Adrenal gland (tissue), 12 donors: ENCODE results near the gene TEX29. TPM values are rescaled to one million over a fixed set of nuclear protein-coding genes. Genes with fewer than 3 reads are reported as not detected.

ENCODE experiments used
- DNase-seq, 7 donors: peaks; one replicate each; pipeline ENCODE4 v3.0.0-alpha.2; 2019 to 2020
- H3K27ac ChIP-seq, 5 donors: fragments of 200-600 bp; sonication (generic) in 4 of 5; 1 replicate in 3 of 5; 2 replicates in 2 of 5; pipeline versions ENCODE4 v1.5.1 to v1.8.0; 2016 to 2020; ENCODE audit warnings: mild to moderate bottlenecking in 1 of 5
- H3K27me3 ChIP-seq: fragments of 200-600 bp; 2 replicates; pipeline ENCODE4 v1.8.0; 2021
- H3K36me3 ChIP-seq, 2 donors: fragments of 200-600 bp; replicated peaks in 1 of 2; 1 replicate in 1 of 2; 2 replicates in 1 of 2; pipeline versions ENCODE4 v1.5.1 to v1.8.0; 2018 to 2022
- H3K4me1 ChIP-seq, 2 donors: fragments of 200-600 bp; replicated peaks in 1 of 2; 1 replicate in 1 of 2; 2 replicates in 1 of 2; pipeline versions ENCODE4 v1.5.1 to v1.8.0; 2018 to 2021
- H3K4me3 ChIP-seq, 4 donors: fragments of 200-600 bp; sonication (generic) in 3 of 4; one replicate each; pipeline ENCODE4 v1.5.1; 2016 to 2018
- H3K9me3 ChIP-seq, 3 donors: fragments of 200-600 bp; sonication (generic) in 1 of 3; replicated peaks in 1 of 3; 1 replicate in 2 of 3; 2 replicates in 1 of 3; pipeline versions ENCODE4 v1.5.1 to v1.8.0; 2016 to 2021
- CTCF ChIP-seq, 6 experiments: fragments of 450-650 bp in 4 of 6; fragments of 200-600 bp in 2 of 6; sonication (generic) in 1 of 6; IDR thresholded peaks; 1 replicate in 5 of 6; 2 replicates in 1 of 6; pipeline versions ENCODE4 v1.5.1 to v1.8.0; 2016 to 2021; ENCODE audit warnings: antibody characterized with exemption in 6 of 6, mild to moderate bottlenecking in 2 of 6, moderate library complexity in 1 of 6
- POLR2A ChIP-seq, 2 donors: fragments of 450-650 bp; IDR thresholded peaks; one replicate each; pipeline ENCODE4 v1.6.1; 2017; ENCODE audit warnings: antibody characterized with exemption in 2 of 2, mild to moderate bottlenecking in 2 of 2, moderate library complexity in 1 of 2
- WGBS, 4 donors: extraction: QIAGEN DNeasy Blood & Tissue Kit in 2 of 4; methylation state at CpG; one replicate each; pipeline versions ENCODE4 v1.1.5 to v1.1.7; 2013 to 2017; 5-methylcytosine and 5-hydroxymethylcytosine counted together
- intact Hi-C, 2 donors: fragments of 100-400 bp; cut with DNase I; formaldehyde crosslinking; loops; one replicate each; pipeline versions ENCODE4 v1.14.1 to v1.15.0; 2022 to 2023
- polyA plus RNA-seq, 3 donors: library from polyadenylated mRNA; stranded (reverse); fragments of 200-250 nt in 2 of 3; fragments of 350-450 nt in 1 of 3; fragmentation: Illumina TruSeq in 1 of 3; extraction: RNeasy Lipid Tissue Mini Kit (QIAGEN cat#74804) in 1 of 3; gene quantifications; one replicate each; pipeline ENCODE4 v1.2.3, GENCODE V29; 2013 to 2014
- total RNA-seq, 9 donors: library from RNA; depleted of rRNA in 4 of 9; stranded (reverse); fragments of >200 nt in 4 of 9; fragments of 120-200 nt in 1 of 9; fragmentation: NEBNext Ultra II Directional in 1 of 9; extraction: Animal tissue kit (Norgen Biotek cat#: 25700) in 1 of 9; gene quantifications; one replicate each; pipeline versions ENCODE4 v1.1.0 to v1.2.4, GENCODE V29; 2013 to 2023
- donor health status: healthy with polysubstance abuse.
- donor health status: Bipolar disorder and iron deficiency.
- donor health status: DM: yes; HTN: yes; CAD: no.
- donor health status: DM: no; HTN: no; CAD: no.
- donor health status: DM: no; HTN: no; CAD: no.
- donor health status: DM: yes; HTN: yes; CAD: no.

Gene TEX29
- total and polyA plus RNA-seq, 12 donors, result 0.28 to 4.0 (median 0.34) TPM; not detected in 7

GRCh38 chr13:111363121-111363520, 42.7 kb downstream of the TEX29 start:
- Histone ChIP-seq H3K36me3 (no peaks in the 10 kb centered on the region), H3K27ac (no peak overlapping the region), H3K9me3 (no peaks in the 10 kb centered on the region), H3K27me3 (peaks cover 7% of the 10 kb centered on the region), H3K4me1 (no peaks in the 10 kb centered on the region), H3K4me3 (no peak overlapping the region)
- DNase-seq, result no peak
- WGBS, 4 donors, result 70 to 79% (median 72%) methylated on average over 12 of the region's 12 CpGs
- TF ChIP-seq CTCF (IDR thresholded peaks at IDR 0.05), result no peak
- TF ChIP-seq POLR2A (IDR thresholded peaks at IDR 0.05), result no peak
- intact Hi-C loops, result no loop called here

- intact Hi-C loops, result no loop called here
- Histone ChIP-seq H3K36me3 (no peaks in the 10 kb centered on the region), H3K4me3 (no peak overlapping the region), H3K9me3 (no peaks in the 10 kb centered on the region), H3K27ac (no peak overlapping the region), H3K27me3 (peaks cover 7% of the 10 kb centered on the region), H3K4me1 (no peaks in the 10 kb centered on the region)
- TF ChIP-seq POLR2A (IDR thresholded peaks at IDR 0.05) (no peak), CTCF (IDR thresholded peaks at IDR 0.05) (no peak)
- no peak for DNase-seq
- WGBS, 4 donors, result 69 to 84% (median 73%) methylated on average over 7 of the region's 7 CpGs
Measured at GRCh38 chr13:111363591-111363990, 43.1 kb downstream of the TEX29 start.

- intact Hi-C loops, result no loop called here
- TF ChIP-seq CTCF (IDR thresholded peaks at IDR 0.05), result no peak
- TF ChIP-seq POLR2A (IDR thresholded peaks at IDR 0.05), result no peak
- H3K27ac ChIP-seq, result no peak overlapping the region
- no peaks in the 10 kb centered on the region for H3K36me3 ChIP-seq
- no peak for DNase-seq
- no peaks in the 10 kb centered on the region for H3K9me3 ChIP-seq
- peaks cover 7% of the 10 kb centered on the region for H3K27me3 ChIP-seq
- no peak overlapping the region for H3K4me3 ChIP-seq
- WGBS, 4 donors, result 76 to 84% (median 77%) methylated on average over 16 to 17 of the region's 17 CpGs
- no peaks in the 10 kb centered on the region for H3K4me1 ChIP-seq
Measured at GRCh38 chr13:111365149-111366005, 44.9 kb downstream of the TEX29 start.

- Histone ChIP-seq H3K27me3 (no peaks in the 10 kb centered on the region), H3K36me3 (no peaks in the 10 kb centered on the region), H3K4me1 (no peaks in the 10 kb centered on the region), H3K4me3 (no peak overlapping the region), H3K27ac (no peak overlapping the region), H3K9me3 (no peaks in the 10 kb centered on the region)
- DNase-seq, result no peak
- 78 to 86% (median 80%) methylated on average over 2 of the region's 2 CpGs for WGBS, 4 donors
- intact Hi-C loops, result no loop called here
- TF ChIP-seq POLR2A (IDR thresholded peaks at IDR 0.05) (no peak), CTCF (IDR thresholded peaks at IDR 0.05) (no peak)
Measured at GRCh38 chr13:111367340-111367739, 46.9 kb downstream of the TEX29 start.
